NOMO-1 treated with dmso at 0.1 percent for 144 hours (cell line): ENCODE measurements around the gene LEMD1.

Experiments
- DNase-seq: peaks from one replicate; lab custom pipeline; 2025; ENCODE audit not compliant: unreplicated experiment; lab: John Stamatoyannopoulos, UW

Gene LEMD1

GRCh38 chr1:205335692-205336091 lies 86.2 kb downstream of the LEMD1 start:
- peak; percentile 21 for DNase-seq

GRCh38 chr1:205332015-205332791 lies 89.7 kb downstream of the LEMD1 start:
- no peak for DNase-seq
